CD14-positive monocyte (primary cell): ENCODE data around the gene XXYLT1. TPM values are rescaled to one million over a fixed set of nuclear protein-coding genes. Genes with fewer than 3 reads are reported as not detected.

Experiments
- DNase-seq, 3 donors: peaks; one replicate each; pipeline ENCODE4 v3.0.0-alpha.2; 2011 to 2022
- H2AFZ ChIP-seq: 2 replicates; pipeline ENCODE4 v1.6.0; 2012; ENCODE audit warnings: mild to moderate bottlenecking, low read depth, low read length, inconsistent platforms; ENCODE audit not compliant: insufficient read depth, poor library complexity, severe bottlenecking
- H3K27ac ChIP-seq, 2 donors: 1 replicate in 1 of 2; 2 replicates in 1 of 2; pipeline ENCODE4 v1.5.1; 2012 to 2013; ENCODE audit warnings: low read length in 2 of 2, control low read depth in 1 of 2, inconsistent platforms in 1 of 2, low read depth in 1 of 2, mild to moderate bottlenecking in 1 of 2
- H3K27me3 ChIP-seq, 2 donors: one replicate each; pipeline versions ENCODE4 v1.6.0 to v1.6.1; 2011 to 2013; ENCODE audit warnings: low read length in 2 of 2; ENCODE audit not compliant: control insufficient read depth in 2 of 2, insufficient read depth in 2 of 2
- H3K36me3 ChIP-seq, 2 donors: replicated peaks in 1 of 2; 1 replicate in 1 of 2; 2 replicates in 1 of 2; pipeline versions ENCODE4 v1.5.1 to v1.6.1; 2012 to 2013; ENCODE audit warnings: low read length in 2 of 2, control low read depth in 1 of 2, inconsistent platforms in 1 of 2, mild to moderate bottlenecking in 1 of 2; ENCODE audit not compliant: insufficient read depth in 2 of 2, control insufficient read depth in 1 of 2
- H3K4me1 ChIP-seq, 2 donors: 1 replicate in 1 of 2; 2 replicates in 1 of 2; pipeline versions ENCODE4 v1.5.1 to v1.6.1; 2012 to 2013; ENCODE audit warnings: low read length in 2 of 2, control low read depth in 1 of 2, inconsistent platforms in 1 of 2, mild to moderate bottlenecking in 1 of 2, moderate library complexity in 1 of 2; ENCODE audit not compliant: insufficient read depth in 2 of 2, control insufficient read depth in 1 of 2
- H3K4me2 ChIP-seq: replicated peaks from 2 replicates; pipeline ENCODE3; 2012; ENCODE audit warnings: low read length, moderate library complexity, mild to moderate bottlenecking; ENCODE audit not compliant: poor library complexity, severe bottlenecking; ENCODE audit errors: extremely low read depth
- H3K4me3 ChIP-seq, 3 experiments: fragments of 200-600 bp in 1 of 3; sonication (generic) in 1 of 3; replicated peaks in 1 of 3; 1 replicate in 2 of 3; 2 replicates in 1 of 3; pipeline ENCODE4 v1.5.1; 2011 to 2013; ENCODE audit warnings: low read length in 3 of 3, mild to moderate bottlenecking in 3 of 3, control low read depth in 2 of 3, low read depth in 2 of 3, inconsistent platforms in 1 of 3, moderate library complexity in 1 of 3
- H3K79me2 ChIP-seq: 2 replicates; pipeline ENCODE4 v1.6.0; 2012; ENCODE audit warnings: mild to moderate bottlenecking, control low read depth, inconsistent platforms, low read length, moderate library complexity; ENCODE audit not compliant: insufficient read depth
- H3K9ac ChIP-seq: 2 replicates; pipeline ENCODE4 v1.6.0; 2017; ENCODE audit warnings: low read length, mild to moderate bottlenecking; ENCODE audit not compliant: insufficient read depth, poor library complexity, severe bottlenecking
- H3K9me3 ChIP-seq, 2 donors: replicated peaks in 1 of 2; 1 replicate in 1 of 2; 2 replicates in 1 of 2; pipeline versions ENCODE4 v1.5.1 to v1.6.1; 2012 to 2013; ENCODE audit warnings: low read length in 2 of 2, control low read depth in 1 of 2; ENCODE audit not compliant: control insufficient read depth in 1 of 2, insufficient read depth in 1 of 2
- H4K20me1 ChIP-seq: 2 replicates; pipeline ENCODE4 v1.6.0; 2012; ENCODE audit warnings: mild to moderate bottlenecking, low read length, control low read depth, moderate library complexity; ENCODE audit not compliant: insufficient read depth
- H3K27ac Mint-ChIP-seq, 7 donors: one replicate each; pipeline ENCODE4 v1.8.0; 2020; ENCODE audit warnings: mild to moderate bottlenecking in 7 of 7, mixed read lengths in 7 of 7, moderate library complexity in 6 of 7, inconsistent platforms in 2 of 7
- H3K27me3 Mint-ChIP-seq, 3 donors: one replicate each; pipeline ENCODE4 v1.8.0; 2021 to 2022; ENCODE audit warnings: low read depth in 3 of 3, mild to moderate bottlenecking in 3 of 3, mixed read lengths in 3 of 3, moderate library complexity in 3 of 3, inconsistent platforms in 1 of 3
- H3K36me3 Mint-ChIP-seq, 2 donors: one replicate each; pipeline ENCODE4 v1.8.0; 2020; ENCODE audit warnings: mixed read lengths in 2 of 2, inconsistent platforms in 1 of 2, mild to moderate bottlenecking in 1 of 2
- H3K4me1 Mint-ChIP-seq: one replicate; pipeline ENCODE4 v1.8.0; 2020; ENCODE audit warnings: mild to moderate bottlenecking, mixed read lengths
- H3K4me3 Mint-ChIP-seq, 2 donors: one replicate each; pipeline ENCODE4 v1.8.0; 2020; ENCODE audit warnings: mild to moderate bottlenecking in 2 of 2, mixed read lengths in 2 of 2, moderate library complexity in 1 of 2
- H3K9me3 Mint-ChIP-seq, 7 donors: one replicate each; pipeline ENCODE4 v1.8.0; 2020 to 2022; ENCODE audit warnings: mixed read lengths in 7 of 7, mild to moderate bottlenecking in 6 of 7, moderate library complexity in 6 of 7, inconsistent platforms in 2 of 7
- WGBS: methylation state at CpG from one replicate; pipeline ENCODE4 v1.1.5; 2013; ENCODE audit warnings: missing lambda C conversion rate; ENCODE audit not compliant: insufficient coverage; 5-methylcytosine and 5-hydroxymethylcytosine counted together
- intact Hi-C, 2 donors: fragments of 100-400 bp; cut with micrococcal nuclease; formaldehyde crosslinking; loops; one replicate each; pipeline versions ENCODE4 v1.15.0 to v1.15.1; 2023
- polyA plus RNA-seq, 3 donors: library from polyadenylated mRNA; depleted of rRNA in 1 of 3; unstranded in 2 of 3; stranded (reverse) in 1 of 3; fragments of 300-500 nt in 2 of 3; fragments of >200 nt in 1 of 3; fragmentation: Illumina TruSeq in 2 of 3; gene quantifications; 1 replicate in 2 of 3; 2 replicates in 1 of 3; pipeline ENCODE4 v1.2.3, GENCODE V29; 2012 to 2021
- TF ChIP-seq, protein P1 (sequence below): fragments of 200-600 bp; IDR thresholded peaks from one replicate; pipeline ENCODE4 v1.8.0; 2022; ENCODE audit warnings: antibody characterized with exemption, mild to moderate bottlenecking

XXYLT1 gene
- polyA plus RNA-seq, 3 donors, result 11.8 to 13.5 (median 13.2) TPM

DNA sequence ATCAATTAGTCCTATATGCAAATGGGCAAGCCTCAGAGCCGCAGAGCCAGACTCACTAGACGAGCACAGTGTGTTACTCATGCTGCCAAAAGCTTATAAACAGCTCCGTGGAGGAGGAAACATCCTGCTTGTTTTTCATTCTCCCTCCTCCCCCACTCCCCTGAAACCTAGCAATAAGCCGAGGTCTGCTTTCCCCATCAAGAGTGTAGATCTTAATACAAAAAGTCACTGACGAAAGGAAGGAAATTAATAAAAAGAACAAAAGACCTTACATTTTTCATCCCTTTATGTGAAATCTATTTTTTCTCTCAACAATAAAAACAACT, 88.5 kb downstream of the XXYLT1 start:
- H3K9me3 Mint-ChIP-seq, result peaks cover 0 to 5% (median 2%) of the 10 kb centered on the region in 7 donors

GRCh38 chr3:195181741-195182469, 89.1 kb downstream of the XXYLT1 start:
- Histone ChIP-seq H3K27ac (no peak overlapping the region), H3K27me3 (no peaks in the 10 kb centered on the region), H3K4me3 (no peak overlapping the region), H3K79me2 (no peaks in the 10 kb centered on the region), H3K4me2 (no peak overlapping the region), H2AFZ (no peak overlapping the region), H3K9me3 (no peaks in the 10 kb centered on the region), H4K20me1 (peaks cover 10% of the 10 kb centered on the region), H3K36me3 (no peaks in the 10 kb centered on the region), H3K4me1 (peaks cover 35 to 41% of the 10 kb centered on the region in 2 donors), H3K9ac (no peak overlapping the region)
- H3K9me3 Mint-ChIP-seq, result peaks cover 0 to 5% (median 2%) of the 10 kb centered on the region in 7 donors
- 97% methylated on average over 5 of the region's 7 CpGs for WGBS
- TF ChIP-seq, protein P1, sequence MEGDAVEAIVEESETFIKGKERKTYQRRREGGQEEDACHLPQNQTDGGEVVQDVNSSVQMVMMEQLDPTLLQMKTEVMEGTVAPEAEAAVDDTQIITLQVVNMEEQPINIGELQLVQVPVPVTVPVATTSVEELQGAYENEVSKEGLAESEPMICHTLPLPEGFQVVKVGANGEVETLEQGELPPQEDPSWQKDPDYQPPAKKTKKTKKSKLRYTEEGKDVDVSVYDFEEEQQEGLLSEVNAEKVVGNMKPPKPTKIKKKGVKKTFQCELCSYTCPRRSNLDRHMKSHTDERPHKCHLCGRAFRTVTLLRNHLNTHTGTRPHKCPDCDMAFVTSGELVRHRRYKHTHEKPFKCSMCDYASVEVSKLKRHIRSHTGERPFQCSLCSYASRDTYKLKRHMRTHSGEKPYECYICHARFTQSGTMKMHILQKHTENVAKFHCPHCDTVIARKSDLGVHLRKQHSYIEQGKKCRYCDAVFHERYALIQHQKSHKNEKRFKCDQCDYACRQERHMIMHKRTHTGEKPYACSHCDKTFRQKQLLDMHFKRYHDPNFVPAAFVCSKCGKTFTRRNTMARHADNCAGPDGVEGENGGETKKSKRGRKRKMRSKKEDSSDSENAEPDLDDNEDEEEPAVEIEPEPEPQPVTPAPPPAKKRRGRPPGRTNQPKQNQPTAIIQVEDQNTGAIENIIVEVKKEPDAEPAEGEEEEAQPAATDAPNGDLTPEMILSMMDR, result no peak
- peaks cover 14 to 24% of the 10 kb centered on the region in 2 donors for H3K36me3 Mint-ChIP-seq
- no peak for DNase-seq
- H3K27me3 Mint-ChIP-seq, result peaks cover 4 to 8% (median 5%) of the 10 kb centered on the region in 3 donors
- intact Hi-C loops, result no loop called here
- H3K4me3 Mint-ChIP-seq, result no peak overlapping the region
- H3K4me1 Mint-ChIP-seq, result peaks cover 53% of the 10 kb centered on the region
- H3K27ac Mint-ChIP-seq, result no peak overlapping the region

More for the DNA sequence above, 88.5 kb downstream of the XXYLT1 start:
- no peak overlapping the region for H2AFZ ChIP-seq
- no peak overlapping the region for H3K4me3 Mint-ChIP-seq
- DNase-seq, result no peak
- TF ChIP-seq, protein P1, result no peak
- no peak overlapping the region for H3K27ac Mint-ChIP-seq
- H3K4me2 ChIP-seq, result no peak overlapping the region
- H3K79me2 ChIP-seq, result no peaks in the 10 kb centered on the region
- no peak overlapping the region for H3K27ac ChIP-seq
- no peak overlapping the region for H3K4me3 ChIP-seq
- H3K27me3 ChIP-seq, result no peaks in the 10 kb centered on the region
- peaks cover 11 to 20% of the 10 kb centered on the region in 2 donors for H3K36me3 Mint-ChIP-seq
- H4K20me1 ChIP-seq, result peaks cover 10% of the 10 kb centered on the region
- H3K36me3 ChIP-seq, result no peaks in the 10 kb centered on the region
- WGBS, result 20% methylated on average over 2 of the region's 5 CpGs
- intact Hi-C loops, result no loop called here
- H3K9me3 ChIP-seq, result no peaks in the 10 kb centered on the region
- H3K4me1 ChIP-seq, result peaks cover 35 to 41% of the 10 kb centered on the region in 2 donors
- H3K9ac ChIP-seq, result no peak overlapping the region
- H3K27me3 Mint-ChIP-seq, result peaks cover 4 to 8% (median 5%) of the 10 kb centered on the region in 3 donors
- H3K4me1 Mint-ChIP-seq, result peaks cover 53% of the 10 kb centered on the region
